Nephron progenitor cell (in vitro differentiated cells): Measurements from ENCODE around the gene TP53AIP1.

Experiments used
- DNase-seq: peaks from one replicate; pipeline ENCODE4 v3.0.0; 2021
- H3K27ac Mint-ChIP-seq: 2 replicates; pipeline ENCODE4 v1.8.0; 2021; ENCODE audit warnings: mild to moderate bottlenecking, moderate library complexity, mixed read lengths
- H3K27me3 Mint-ChIP-seq: 2 replicates; pipeline ENCODE4 v1.8.0; 2021; ENCODE audit warnings: mild to moderate bottlenecking, low read depth, mixed read lengths; ENCODE audit not compliant: poor library complexity
- H3K36me3 Mint-ChIP-seq: 2 replicates; pipeline ENCODE4 v1.8.0; 2021; ENCODE audit warnings: low read depth, mixed read lengths
- H3K4me1 Mint-ChIP-seq: 2 replicates; pipeline ENCODE4 v1.8.0; 2021; ENCODE audit warnings: mixed read lengths
- H3K4me3 Mint-ChIP-seq: 2 replicates; pipeline ENCODE4 v1.8.0; 2021; ENCODE audit warnings: mild to moderate bottlenecking, moderate library complexity, mixed read lengths
- H3K9me3 Mint-ChIP-seq: 2 replicates; pipeline ENCODE4 v1.8.0; 2021; ENCODE audit warnings: mild to moderate bottlenecking, moderate library complexity, mixed read lengths
- CTCF ChIP-seq: fragments of 200-600 bp; sonication (generic); IDR thresholded peaks from 2 replicates; pipeline ENCODE4 v1.5.0; 2021; ENCODE audit warnings: antibody characterized with exemption

The TP53AIP1 gene

GRCh38 chr11:128913806-128914205, 28.9 kb downstream of the TP53AIP1 start:
- H3K4me3 Mint-ChIP-seq = no peak overlapping the region
- peaks cover 31% of the 10 kb centered on the region for H3K27me3 Mint-ChIP-seq
- no peak for DNase-seq
- no peak for TF ChIP-seq CTCF
- no peak overlapping the region for H3K27ac Mint-ChIP-seq
- no peaks in the 10 kb centered on the region for H3K36me3 Mint-ChIP-seq
- H3K9me3 Mint-ChIP-seq = peaks cover 7% of the 10 kb centered on the region
- H3K4me1 Mint-ChIP-seq = peaks cover 44% of the 10 kb centered on the region

- TF ChIP-seq CTCF = no peak
- Mint-ChIP-seq H3K27ac (no peak overlapping the region), H3K27me3 (peaks cover 42% of the 10 kb centered on the region), H3K9me3 (peaks cover 14% of the 10 kb centered on the region), H3K4me1 (peaks cover 25% of the 10 kb centered on the region), H3K4me3 (no peak overlapping the region), H3K36me3 (no peaks in the 10 kb centered on the region)
- DNase-seq = no peak
Observed at GRCh38 chr11:128911701-128912100, 31.0 kb downstream of the TP53AIP1 start.

GRCh38 chr11:128911239-128911638, 31.4 kb downstream of the TP53AIP1 start:
- DNase-seq = no peak
- H3K27me3 Mint-ChIP-seq = peaks cover 46% of the 10 kb centered on the region
- no peak overlapping the region for H3K4me3 Mint-ChIP-seq
- H3K27ac Mint-ChIP-seq = no peak overlapping the region
- H3K36me3 Mint-ChIP-seq = no peaks in the 10 kb centered on the region
- peaks cover 15% of the 10 kb centered on the region for H3K9me3 Mint-ChIP-seq
- TF ChIP-seq CTCF = no peak
- peaks cover 26% of the 10 kb centered on the region for H3K4me1 Mint-ChIP-seq

GRCh38 chr11:128910576-128910975, 32.1 kb downstream of the TP53AIP1 start:
- H3K36me3 Mint-ChIP-seq = no peaks in the 10 kb centered on the region
- H3K9me3 Mint-ChIP-seq = peaks cover 15% of the 10 kb centered on the region
- no peak for DNase-seq
- H3K27me3 Mint-ChIP-seq = peaks cover 50% of the 10 kb centered on the region
- no peak for TF ChIP-seq CTCF
- no peak overlapping the region for H3K4me3 Mint-ChIP-seq
- peaks cover 24% of the 10 kb centered on the region for H3K4me1 Mint-ChIP-seq
- H3K27ac Mint-ChIP-seq = no peak overlapping the region

- Mint-ChIP-seq H3K27me3 (peaks cover 59% of the 10 kb centered on the region), H3K27ac (no peak overlapping the region), H3K36me3 (no peaks in the 10 kb centered on the region), H3K9me3 (peaks cover 15% of the 10 kb centered on the region), H3K4me3 (no peak overlapping the region), H3K4me1 (peaks cover 17% of the 10 kb centered on the region)
- DNase-seq = no peak
- no peak for TF ChIP-seq CTCF
Observed at GRCh38 chr11:128909438-128910125, 33.1 kb downstream of the TP53AIP1 start.
